VCaP (cell line): ENCODE measurements around the gene MICAL3.

Experiments used
- H3K27ac ChIP-seq: fragments of 450-650 bp; 2 replicates; pipeline ENCODE4 v1.5.1; 2017
- CTCF ChIP-seq: fragments of 450-650 bp; conservative IDR thresholded peaks from 2 replicates; pipeline ENCODE4 v1.5.1; 2017; ENCODE audit warnings: mild to moderate bottlenecking, moderate library complexity

Gene MICAL3

GRCh38 chr22:17962168-17962567 lies 62.2 kb downstream of the MICAL3 start:
- no peak overlapping the region for H3K27ac ChIP-seq
- TF ChIP-seq CTCF: no peak

GRCh38 chr22:17961446-17961729 lies 63.0 kb downstream of the MICAL3 start:
- H3K27ac ChIP-seq: no peak overlapping the region

GRCh38 chr22:17960695-17961445 lies 63.5 kb downstream of the MICAL3 start:
- no peak overlapping the region for H3K27ac ChIP-seq
- TF ChIP-seq CTCF: no peak

More at GRCh38 chr22:17961446-17961729, 63.0 kb downstream of the MICAL3 start:
- TF ChIP-seq CTCF: no peak

GRCh38 chr22:17960011-17960410 lies 64.3 kb downstream of the MICAL3 start:
- H3K27ac ChIP-seq: no peak overlapping the region
- TF ChIP-seq CTCF: no peak

GRCh38 chr22:17958166-17958565 lies 66.2 kb downstream of the MICAL3 start:
- H3K27ac ChIP-seq: no peak overlapping the region
- TF ChIP-seq CTCF: no peak

- TF ChIP-seq CTCF: no peak
- no peak overlapping the region for H3K27ac ChIP-seq
Observed at GRCh38 chr22:17957693-17958092, 66.7 kb downstream of the MICAL3 start.

GRCh38 chr22:17957204-17957603 lies 67.2 kb downstream of the MICAL3 start:
- H3K27ac ChIP-seq: no peak overlapping the region
- no peak for TF ChIP-seq CTCF
